Left ventricle myocardium inferior (tissue), 1 donor: ENCODE results near the gene APOL3. TPM values are rescaled to one million over a fixed set of nuclear protein-coding genes. Genes with fewer than 3 reads are reported as not detected.
"Not testable (repeated sequence)": the region's sequence is repeated elsewhere in the genome, so short reads cannot be mapped to it uniquely, and the experiment has no call there.

Source experiments
- DNase-seq: peaks from one replicate; pipeline ENCODE4 v3.0.0-alpha.2; 2020
- H3K27ac ChIP-seq: fragments of 200-600 bp; replicated peaks from 2 replicates; pipeline ENCODE4 v1.8.0; 2021
- H3K27me3 ChIP-seq: fragments of 200-600 bp; 2 replicates; pipeline ENCODE4 v1.8.0; 2021; ENCODE audit warnings: low read depth
- H3K36me3 ChIP-seq: fragments of 200-600 bp; 2 replicates; pipeline ENCODE4 v1.8.0; 2021
- H3K4me1 ChIP-seq: fragments of 200-600 bp; 2 replicates; pipeline ENCODE4 v1.8.0; 2021
- H3K4me3 ChIP-seq: fragments of 200-600 bp; 2 replicates; pipeline ENCODE4 v1.8.0; 2021; ENCODE audit warnings: mild to moderate bottlenecking, moderate library complexity
- H3K9me3 ChIP-seq: fragments of 200-600 bp; replicated peaks from 2 replicates; pipeline ENCODE4 v1.8.0; 2021
- CTCF ChIP-seq: fragments of 200-600 bp; IDR thresholded peaks from 2 replicates; pipeline ENCODE4 v1.8.0; 2021; ENCODE audit warnings: antibody characterized with exemption, mild to moderate bottlenecking, borderline replicate concordance
- intact Hi-C: fragments of 100-400 bp; cut with micrococcal nuclease; formaldehyde crosslinking; loops from one replicate; pipeline ENCODE4 v1.11.0; 2022
- total RNA-seq: library from RNA; stranded (reverse); fragmentation: NEBNext Ultra II Directional; extraction: Animal tissue kit (Norgen Biotek cat#: 25700); gene quantifications from one replicate; pipeline ENCODE4 v1.2.1, GENCODE V29; 2021
- donor health status: DM: no; HTN: yes; CAD: no; lungs with severe emphysema.

APOL3 gene
- total RNA-seq, 1 donor from 2014 or later: 21.3 TPM

GRCh38 chr22:36154423-36154945 is 6.1 kb downstream of the APOL3 start:
- no peak for DNase-seq
- Histone ChIP-seq H3K4me3 (peak overlapping the region; percentile 71), H3K4me1 (peaks cover 95% of the 10 kb centered on the region), H3K36me3 (peaks cover 4% of the 10 kb centered on the region), H3K27me3 (no peaks in the 10 kb centered on the region), H3K9me3 (no peaks in the 10 kb centered on the region), H3K27ac (peak overlapping the region; percentile 96)
- intact Hi-C loops: no loop called here
- no peak for TF ChIP-seq CTCF

GRCh38 chr22:36153501-36154422 is 6.8 kb downstream of the APOL3 start:
- peak overlapping the region; percentile 96 for H3K27ac ChIP-seq
- no peak for DNase-seq
- intact Hi-C loops: no loop called here
- no peak overlapping the region for H3K4me3 ChIP-seq
- H3K36me3 ChIP-seq: peaks cover 12% of the 10 kb centered on the region
- no peaks in the 10 kb centered on the region for H3K27me3 ChIP-seq
- H3K4me1 ChIP-seq: peaks cover 95% of the 10 kb centered on the region
- no peak for TF ChIP-seq CTCF
- H3K9me3 ChIP-seq: no peaks in the 10 kb centered on the region

- DNase-seq, H3K27me3 ChIP-seq, intact Hi-C loops, H3K4me3 ChIP-seq, H3K9me3 ChIP-seq: not testable (repeated sequence)
- Histone ChIP-seq H3K4me1 (peaks cover 95% of the 10 kb centered on the region), H3K36me3 (peaks cover 21% of the 10 kb centered on the region), H3K27ac (peak overlapping the region; percentile 96)
Measured at GRCh38 chr22:36152821-36153220, 7.7 kb downstream of the APOL3 start.

GRCh38 chr22:36152088-36152487 is 8.5 kb downstream of the APOL3 start:
- peaks cover 96% of the 10 kb centered on the region for H3K4me1 ChIP-seq
- no peaks in the 10 kb centered on the region for H3K27me3 ChIP-seq
- peaks cover 22% of the 10 kb centered on the region for H3K36me3 ChIP-seq
- no peaks in the 10 kb centered on the region for H3K9me3 ChIP-seq
- intact Hi-C loops: no loop called here
- H3K4me3 ChIP-seq: no peak overlapping the region
- DNase-seq: no peak
- H3K27ac ChIP-seq: peak overlapping the region; percentile 96
- no peak for TF ChIP-seq CTCF

GRCh38 chr22:36151006-36151595 is 9.5 kb downstream of the APOL3 start:
- DNase-seq: no peak
- Histone ChIP-seq H3K4me1 (peaks cover 98% of the 10 kb centered on the region), H3K4me3 (no peak overlapping the region), H3K27me3 (no peaks in the 10 kb centered on the region), H3K36me3 (peaks cover 22% of the 10 kb centered on the region), H3K9me3 (no peaks in the 10 kb centered on the region), H3K27ac (peak overlapping the region; percentile 96)
- no peak for TF ChIP-seq CTCF
- intact Hi-C loops: no loop called here
